Psoas muscle (tissue), 8 donors: ENCODE measurements around the gene C7orf57. TPM values are rescaled to one million over a fixed set of nuclear protein-coding genes. Genes with fewer than 3 reads are reported as not detected.

ENCODE experiments used
- ATAC-seq, 4 donors: fragments of 200-7000 bp; cut with Tn5 transposase; one replicate each; pipeline ENCODE4 v1.9.1; 2020; ENCODE audit warnings: moderate library complexity in 3 of 4, mild to moderate bottlenecking in 2 of 4
- DNase-seq, 2 donors: peaks; one replicate each; pipeline ENCODE4 v3.0.0-alpha.2; 2020
- H3K27ac ChIP-seq: fragments of 200-600 bp; one replicate; pipeline ENCODE4 v1.8.0; 2022
- H3K27me3 ChIP-seq, 3 donors: fragments of 200-600 bp in 1 of 3; one replicate each; pipeline versions ENCODE4 v1.6.1 to v1.8.0; 2013 to 2022; ENCODE audit warnings: low read length in 2 of 3, mild to moderate bottlenecking in 2 of 3, moderate library complexity in 1 of 3; ENCODE audit not compliant: insufficient read depth in 3 of 3
- H3K36me3 ChIP-seq, 2 donors: fragments of 200-600 bp in 1 of 2; one replicate each; pipeline versions ENCODE4 v1.6.1 to v1.8.0; 2013 to 2022; ENCODE audit warnings: low read depth in 1 of 2, mild to moderate bottlenecking in 1 of 2, moderate library complexity in 1 of 2; ENCODE audit not compliant: insufficient read depth in 1 of 2
- H3K4me1 ChIP-seq: fragments of 200-600 bp; one replicate; pipeline ENCODE4 v1.8.0; 2022
- H3K4me3 ChIP-seq: fragments of 200-600 bp; one replicate; pipeline ENCODE4 v1.8.0; 2022; ENCODE audit warnings: mild to moderate bottlenecking
- H3K9me3 ChIP-seq: fragments of 200-600 bp; one replicate; pipeline ENCODE4 v1.8.0; 2022
- WGBS, 3 donors: extraction: QIAGEN DNeasy Blood & Tissue Kit; methylation state at CpG; one replicate each; pipeline versions ENCODE4 v1.1.6 to v1.1.7; 2013; 5-methylcytosine and 5-hydroxymethylcytosine counted together
- intact Hi-C, 2 donors: fragments of 100-400 bp; cut with DNase I; formaldehyde crosslinking; loops; one replicate each; pipeline versions ENCODE4 v1.11.0 to v1.14.2; 2022
- polyA plus RNA-seq, 3 donors: library from polyadenylated mRNA; stranded (reverse); fragments of 200-250 nt; gene quantifications; one replicate each; pipeline ENCODE4 v1.2.3, GENCODE V29; 2013
- total RNA-seq, 4 donors: library from RNA; stranded (reverse); fragmentation: NEBNext Ultra II Directional in 2 of 4; extraction: Animal tissue kit (Norgen Biotek cat#: 25700) in 2 of 4; gene quantifications; one replicate each; pipeline versions ENCODE4 v1.2.1 to v1.2.4, GENCODE V29; 2021 to 2023
- TF ChIP-seq, protein P1 (sequence below): fragments of 200-600 bp; IDR thresholded peaks from one replicate; pipeline ENCODE4 v1.8.0; 2022; ENCODE audit warnings: antibody characterized with exemption
- donor health status: healthy with polysubstance abuse.
- donor health status: DM: no; HTN: no; CAD: no; lungs with moderate emphysema.
- donor health status: Bipolar disorder and iron deficiency.
- donor health status: healthy.
- donor health status: DM: yes; HTN: yes; CAD: no.
- donor health status: DM: no; HTN: no; CAD: no.
- donor health status: DM: no; HTN: no; CAD: no.
- donor health status: DM: yes; HTN: yes; CAD: no.

Gene C7orf57
- total and polyA plus RNA-seq, 7 donors = 0.01 to 0.06 TPM; not detected in 5

- Histone ChIP-seq H3K27me3 (peaks cover 0 to 5% (median 3%) of the 10 kb centered on the region in 3 donors), H3K4me3 (no peak within 1 kb of the TSS), H3K4me1 (no peaks in the 10 kb centered on the region), H3K36me3 (no peaks in the 10 kb centered on the region), H3K9me3 (no peaks in the 10 kb centered on the region), H3K27ac (no peak within 1 kb of the TSS)
- DNase-seq = no peak
- intact Hi-C loops = no loop called here
- no peak for ATAC-seq
- WGBS, 3 donors = 80 to 85% (median 84%) methylated on average over 6 of the region's 6 CpGs
- TF ChIP-seq, protein P1, sequence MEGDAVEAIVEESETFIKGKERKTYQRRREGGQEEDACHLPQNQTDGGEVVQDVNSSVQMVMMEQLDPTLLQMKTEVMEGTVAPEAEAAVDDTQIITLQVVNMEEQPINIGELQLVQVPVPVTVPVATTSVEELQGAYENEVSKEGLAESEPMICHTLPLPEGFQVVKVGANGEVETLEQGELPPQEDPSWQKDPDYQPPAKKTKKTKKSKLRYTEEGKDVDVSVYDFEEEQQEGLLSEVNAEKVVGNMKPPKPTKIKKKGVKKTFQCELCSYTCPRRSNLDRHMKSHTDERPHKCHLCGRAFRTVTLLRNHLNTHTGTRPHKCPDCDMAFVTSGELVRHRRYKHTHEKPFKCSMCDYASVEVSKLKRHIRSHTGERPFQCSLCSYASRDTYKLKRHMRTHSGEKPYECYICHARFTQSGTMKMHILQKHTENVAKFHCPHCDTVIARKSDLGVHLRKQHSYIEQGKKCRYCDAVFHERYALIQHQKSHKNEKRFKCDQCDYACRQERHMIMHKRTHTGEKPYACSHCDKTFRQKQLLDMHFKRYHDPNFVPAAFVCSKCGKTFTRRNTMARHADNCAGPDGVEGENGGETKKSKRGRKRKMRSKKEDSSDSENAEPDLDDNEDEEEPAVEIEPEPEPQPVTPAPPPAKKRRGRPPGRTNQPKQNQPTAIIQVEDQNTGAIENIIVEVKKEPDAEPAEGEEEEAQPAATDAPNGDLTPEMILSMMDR = no peak
These were observed 6.4 kb upstream of the C7orf57 start, which contains the start of gene SUN3 for GRCh38 chr7:48028938-48029337. Gene SUN3 (minus strand): TSS chr7:48029107. CDS start chr7:48028938, 169 bp downstream.

GRCh38 chr7:48031111-48031510 lies 4.2 kb upstream of the C7orf57 start:
- ATAC-seq = no peak
- WGBS, 3 donors = 70 to 78% (median 73%) methylated on average over 2 of the region's 2 CpGs

GRCh38 chr7:48033922-48034321 lies 1.4 kb upstream of the C7orf57 start:
- DNase-seq (no peak), ATAC-seq (no peak)
- Histone ChIP-seq H3K27me3 (peaks cover 2 to 31% (median 8%) of the 10 kb centered on the region in 3 donors), H3K27ac (no peak overlapping the region), H3K4me1 (peaks cover 11% of the 10 kb centered on the region), H3K4me3 (no peak overlapping the region), H3K9me3 (no peaks in the 10 kb centered on the region), H3K36me3 (no peaks in the 10 kb centered on the region)
- intact Hi-C loops = no loop called here
- TF ChIP-seq, protein P1 = no peak
- 50 to 61% (median 55%) methylated on average over 5 of the region's 5 CpGs for WGBS, 3 donors

More at GRCh38 chr7:48031111-48031510, 4.2 kb upstream of the C7orf57 start:
- Histone ChIP-seq H3K27me3 (peaks cover 0 to 18% (median 3%) of the 10 kb centered on the region in 3 donors), H3K4me1 (peaks cover 8% of the 10 kb centered on the region), H3K4me3 (no peak overlapping the region), H3K9me3 (no peaks in the 10 kb centered on the region), H3K36me3 (no peaks in the 10 kb centered on the region), H3K27ac (no peak overlapping the region)
- intact Hi-C loops = no loop called here
- TF ChIP-seq, protein P1 = no peak
- DNase-seq = no peak

DNA sequence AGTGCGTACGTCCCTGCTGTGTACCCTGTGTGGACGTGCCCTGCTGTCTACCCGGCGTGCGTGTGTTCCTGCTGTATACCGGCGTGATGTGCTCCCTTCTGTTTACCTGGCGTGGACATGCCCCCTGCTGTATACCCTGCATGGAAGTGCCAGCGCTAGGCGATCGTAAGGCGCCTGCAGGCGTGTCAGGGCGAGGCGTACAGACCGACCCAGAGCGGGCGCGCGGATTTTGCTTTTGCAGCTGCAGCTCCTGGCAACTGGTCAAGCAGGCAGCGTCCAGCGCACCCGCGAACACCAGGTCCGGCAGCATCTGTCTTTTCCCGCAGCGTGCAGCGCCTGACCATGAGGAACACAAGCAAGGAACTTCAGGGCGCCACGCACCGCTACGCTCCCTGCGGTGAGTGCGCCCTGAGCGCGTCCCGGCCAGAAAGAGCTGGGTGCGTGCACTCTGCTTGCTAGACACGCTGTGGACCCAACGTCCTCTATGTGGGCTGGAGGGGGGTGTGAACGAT lies 680 bp downstream of the C7orf57 start:
- H3K27me3 ChIP-seq = peaks cover 2 to 31% (median 8%) of the 10 kb centered on the region in 3 donors
- peak overlapping the region; percentile 74 for H3K4me3 ChIP-seq
- TF ChIP-seq, protein P1 = no peak
- H3K4me1 ChIP-seq = peaks cover 11% of the 10 kb centered on the region
- WGBS, 3 donors = 1% methylated on average over 42 of the region's 42 CpGs
- no peaks in the 10 kb centered on the region for H3K36me3 ChIP-seq
- ATAC-seq (peak; percentile 6 to 50 (median 13)), DNase-seq (peak; percentile 35 to 58)
- no peak overlapping the region for H3K27ac ChIP-seq
- no peaks in the 10 kb centered on the region for H3K9me3 ChIP-seq
- intact Hi-C loops = loop anchor here (5.0 kb wide), 3 partner anchors 51 to 76 kb away; partner anchors contain the start of gene UPP1 (in 1 of the 2)
